ENCODE data around the gene NLE1.
A peak's percentile ranks its signal among the peaks of the same experiment; 100 is the strongest.
"Not testable (repeated sequence)": the region's sequence is repeated elsewhere in the genome, so short reads cannot be mapped to it uniquely, and the experiment has no call there.

Gene NLE1

DNA sequence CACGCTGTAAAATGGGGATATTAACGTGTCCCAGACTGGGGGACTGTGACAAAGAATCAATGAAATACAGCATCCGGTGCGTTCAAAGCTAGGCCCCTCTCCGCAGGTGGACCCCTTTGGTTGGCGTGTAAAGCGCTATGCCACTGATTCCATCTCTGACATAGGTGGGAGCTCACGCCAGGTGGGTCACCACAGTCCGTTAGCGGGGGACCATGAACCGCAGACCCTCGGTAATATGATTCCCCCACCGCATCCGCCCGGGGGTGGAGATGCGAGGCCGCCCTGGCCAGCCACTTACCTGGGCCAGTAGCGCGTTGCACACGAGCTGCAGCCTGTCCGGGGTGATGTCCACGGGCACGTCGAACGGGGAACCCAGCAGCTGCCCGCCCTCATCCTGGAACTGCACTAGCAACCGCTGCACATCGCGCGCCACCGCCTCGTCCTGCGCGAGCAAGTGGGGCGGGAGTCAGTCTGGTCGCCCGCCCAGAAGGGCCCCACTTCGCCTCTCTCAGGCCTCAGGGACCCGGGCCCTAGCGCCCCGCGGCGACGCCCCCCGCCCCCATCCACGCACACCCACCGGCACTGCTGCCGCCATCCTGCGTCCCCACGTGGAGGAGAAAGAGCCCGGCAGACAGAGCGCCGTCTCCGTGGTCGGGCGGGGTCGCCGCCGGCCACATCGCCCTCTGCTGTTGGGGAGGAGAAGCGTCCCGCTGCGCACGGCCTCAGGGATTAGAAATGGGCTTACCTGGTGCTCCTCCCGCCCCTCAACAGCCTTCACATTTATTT is at the start of gene NLE1:
TSS of gene NLE1 (minus strand) at position 623 of the 786 bp plus-strand sequence. CDS start at position 595, 28 bp downstream.
- peak; percentile 80 to 84 (median 82) for DNase-seq

GRCh38 chr17:35191001-35191695 is 49.0 kb upstream of the NLE1 start:
- DNase-seq = no peak

DNA sequence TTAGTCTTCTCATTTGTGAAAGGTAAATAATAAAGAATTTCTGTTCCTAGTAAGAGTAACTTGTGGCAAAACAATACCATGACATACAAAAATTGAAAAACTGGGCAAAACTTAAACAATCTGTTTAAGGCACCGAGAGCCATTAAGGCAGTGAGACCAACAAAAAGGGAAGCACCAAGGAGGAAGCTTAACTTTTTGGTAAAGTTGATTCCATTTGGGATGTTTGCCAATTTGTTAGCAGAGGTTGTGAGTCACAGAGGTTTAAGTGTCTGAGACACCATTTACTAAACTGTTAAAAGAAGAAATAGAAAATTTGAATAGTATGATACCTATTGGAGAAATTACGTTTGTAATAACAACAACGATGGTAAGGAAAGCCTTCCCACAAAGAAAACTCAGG is 47.2 kb upstream of the NLE1 start:
- no peak for DNase-seq

DNA sequence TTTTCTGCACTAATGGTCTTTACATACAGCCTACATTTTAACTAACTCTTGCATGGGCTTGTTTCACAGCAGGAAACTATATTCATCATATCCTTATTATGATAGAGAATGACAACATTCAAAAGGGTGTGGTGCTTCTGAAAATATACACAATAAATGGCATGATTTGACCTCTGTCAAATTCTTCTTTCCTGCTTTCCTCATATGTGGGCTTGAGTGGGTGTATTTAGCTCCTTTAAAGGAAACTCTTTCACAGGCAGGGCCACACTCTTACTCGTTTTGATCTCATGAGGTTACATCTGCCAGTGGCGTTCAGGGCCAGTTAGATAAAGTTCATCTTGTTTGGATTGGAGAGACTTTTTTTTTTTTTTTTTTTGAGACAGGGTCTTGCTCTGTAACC is 46.0 kb upstream of the NLE1 start:
- no peak for DNase-seq

DNA sequence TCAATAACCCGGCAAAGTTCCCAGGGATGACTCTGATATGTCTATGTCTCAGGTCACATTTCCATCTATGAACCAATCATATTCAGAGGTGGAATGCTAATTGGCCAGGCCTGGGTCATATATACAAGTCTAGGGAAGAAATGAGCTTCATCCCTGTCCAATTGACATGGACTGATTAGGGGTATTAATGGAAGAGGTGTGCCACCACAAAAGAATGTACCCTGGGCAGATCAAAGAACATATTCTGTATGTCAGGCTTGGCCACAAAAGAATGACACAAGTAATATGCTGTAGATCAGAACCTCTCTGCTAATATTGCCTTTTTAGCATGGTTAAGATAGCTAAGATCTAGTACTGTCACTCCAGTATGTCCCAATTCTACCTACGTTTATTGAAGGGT is 45.4 kb upstream of the NLE1 start:
- no peak for DNase-seq

DNA sequence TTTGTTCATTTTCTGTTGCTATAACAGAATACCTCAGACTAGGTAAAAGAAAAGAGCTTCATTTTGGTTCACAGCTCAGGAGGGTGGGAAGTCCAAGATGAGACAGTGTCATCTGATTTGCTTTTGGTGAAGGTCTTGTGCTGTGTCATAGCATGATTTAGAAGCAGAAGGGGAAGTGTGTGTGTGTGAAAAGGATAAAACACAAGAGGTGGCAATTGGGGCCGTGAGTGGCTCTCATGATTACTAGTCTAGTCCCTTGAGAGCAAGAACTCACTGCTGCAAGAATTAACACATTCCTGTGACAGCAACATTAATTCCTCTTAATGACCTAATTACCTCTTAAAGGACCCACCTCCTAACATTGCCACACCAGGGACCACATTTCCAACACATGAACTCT is 43.7 kb upstream of the NLE1 start:
- DNase-seq = no peak

DNA sequence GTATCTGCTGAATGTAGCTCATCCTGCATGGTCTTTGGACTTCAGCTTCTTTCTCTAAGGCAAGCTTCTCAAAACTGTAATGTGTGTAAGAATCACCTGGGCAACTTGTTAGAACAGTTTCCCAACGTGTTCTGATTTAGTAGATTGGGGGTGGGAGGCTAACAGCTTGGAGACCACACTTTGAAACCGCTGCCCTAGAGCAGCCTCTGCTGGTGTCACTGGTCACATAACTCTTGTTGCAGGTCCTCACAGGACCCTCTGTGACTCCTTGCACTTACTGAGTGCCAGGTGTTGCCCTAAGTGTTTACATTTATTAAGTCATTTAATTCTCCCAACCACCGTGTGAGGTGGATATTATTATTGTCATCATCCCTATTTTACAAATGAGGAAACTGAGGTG is 42.2 kb upstream of the NLE1 start:
- DNase-seq = no peak

- DNase-seq = no peak
Observed at GRCh38 chr17:35183332-35183731, 41.2 kb upstream of the NLE1 start.

DNA sequence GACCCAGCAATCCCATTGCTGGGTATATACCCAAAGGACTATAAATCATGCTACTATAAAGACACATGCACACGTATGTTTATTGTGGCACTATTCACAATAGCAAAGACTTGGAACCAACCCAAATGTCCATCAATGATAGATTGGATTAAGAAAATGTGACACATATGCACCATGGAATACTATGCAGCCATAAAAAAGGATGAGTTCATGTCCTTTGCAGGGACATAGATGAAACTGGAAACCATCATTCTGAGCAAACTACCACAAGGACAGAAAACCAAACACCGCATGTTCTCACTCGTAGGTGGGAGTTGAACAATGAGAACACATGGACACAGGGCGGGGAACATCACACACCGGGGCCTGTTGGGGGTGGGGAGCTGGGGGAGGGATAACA is 37.3 kb upstream of the NLE1 start:
- not testable (repeated sequence) for DNase-seq

- no peak for DNase-seq
Observed at GRCh38 chr17:35176897-35177296, 34.8 kb upstream of the NLE1 start.

GRCh38 chr17:35175638-35176415 is 33.7 kb upstream of the NLE1 start:
- no peak for DNase-seq

DNA sequence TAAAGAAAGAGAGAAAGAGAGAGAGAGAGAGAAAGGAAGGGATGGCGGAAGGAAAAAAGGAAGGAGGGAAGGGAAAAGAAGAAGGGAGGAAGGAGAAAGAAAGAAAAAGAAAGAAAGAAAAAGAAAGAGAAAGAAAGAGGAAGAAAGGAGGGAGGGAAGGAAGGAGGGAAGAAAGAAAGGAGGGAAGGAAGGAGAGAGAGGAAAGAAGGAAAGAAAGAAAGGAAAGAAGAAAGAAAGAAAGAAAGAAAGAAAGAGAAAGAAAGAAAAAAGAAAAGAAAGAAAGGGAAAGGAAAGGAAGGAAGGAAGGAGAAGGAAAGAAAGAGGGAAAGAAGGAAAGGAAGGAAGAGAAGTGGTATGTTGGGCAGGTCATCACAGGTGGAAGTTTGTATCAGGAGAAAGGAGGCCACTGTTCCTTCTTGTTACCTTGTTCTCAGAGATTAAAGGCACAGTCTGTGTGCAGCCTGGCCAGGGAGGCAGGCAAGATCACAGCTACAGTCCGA is 32.8 kb upstream of the NLE1 start:
- DNase-seq = no peak

DNA sequence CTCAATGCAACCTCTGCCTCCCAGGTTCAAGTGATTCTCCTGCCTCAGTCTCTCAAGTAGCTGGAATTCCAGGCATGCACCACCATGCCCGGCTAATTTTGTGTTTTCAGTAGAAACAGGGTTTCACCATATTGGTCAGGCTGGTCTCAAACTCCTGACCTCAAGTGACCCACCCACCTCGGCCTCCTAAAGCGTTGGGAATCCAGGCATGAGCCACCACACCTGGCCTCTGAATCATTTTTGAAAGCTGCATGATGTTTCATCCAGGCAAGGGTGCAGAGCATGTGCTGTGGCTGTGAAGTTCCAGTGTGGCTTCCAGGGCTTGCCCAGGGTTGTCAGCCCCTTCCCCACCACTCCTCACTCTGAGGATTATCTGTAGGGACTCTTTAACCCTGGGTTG is 30.2 kb upstream of the NLE1 start:
- DNase-seq = not testable (repeated sequence)

GRCh38 chr17:35171834-35172233 is 29.7 kb upstream of the NLE1 start:
- no peak for DNase-seq

DNA sequence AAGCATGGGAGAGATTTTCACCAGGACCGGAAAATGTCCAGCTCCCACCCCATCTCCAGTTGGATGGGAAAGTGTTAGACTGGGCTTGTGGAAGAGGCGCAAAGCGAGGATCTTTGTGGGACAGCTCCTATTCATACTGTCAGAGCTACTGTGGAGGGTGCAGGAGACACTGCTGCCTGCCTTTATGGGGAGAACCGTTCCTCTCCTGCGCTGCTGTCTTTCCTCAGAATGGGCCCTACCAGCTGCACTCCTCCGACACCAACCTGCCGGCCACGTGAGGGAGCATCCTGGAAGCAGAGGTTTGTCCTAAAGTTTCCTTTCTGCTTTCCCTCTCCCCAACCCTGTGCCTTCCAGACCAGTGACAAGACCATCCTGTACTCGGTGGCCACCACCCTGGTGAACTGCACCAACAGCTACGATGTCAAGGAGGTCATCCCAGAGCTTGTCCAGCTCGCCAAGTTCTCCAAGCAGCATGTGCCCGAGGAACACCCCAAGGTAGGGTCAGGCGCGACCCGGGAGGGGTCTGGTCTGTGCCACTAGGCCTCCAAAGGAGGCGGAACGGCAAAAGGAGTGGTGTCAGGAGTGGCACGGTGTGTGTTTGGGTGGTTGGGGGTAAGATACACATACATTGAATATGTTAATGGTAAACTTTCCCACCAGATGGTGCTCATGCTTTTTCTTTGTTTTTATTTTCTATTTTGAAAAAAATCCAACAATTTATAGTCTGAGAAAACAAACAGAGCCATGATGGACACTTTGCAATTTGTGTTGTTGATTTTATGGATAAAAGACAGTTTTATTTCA is 29.1 kb upstream of the NLE1 start:
- peak in 2 of 4 experiments; percentile 8 to 10 for DNase-seq

- no peak for DNase-seq
Observed at GRCh38 chr17:35169835-35170363, 27.8 kb upstream of the NLE1 start.

- DNase-seq = no peak
Observed at GRCh38 chr17:35167666-35168065, 25.6 kb upstream of the NLE1 start.

DNA sequence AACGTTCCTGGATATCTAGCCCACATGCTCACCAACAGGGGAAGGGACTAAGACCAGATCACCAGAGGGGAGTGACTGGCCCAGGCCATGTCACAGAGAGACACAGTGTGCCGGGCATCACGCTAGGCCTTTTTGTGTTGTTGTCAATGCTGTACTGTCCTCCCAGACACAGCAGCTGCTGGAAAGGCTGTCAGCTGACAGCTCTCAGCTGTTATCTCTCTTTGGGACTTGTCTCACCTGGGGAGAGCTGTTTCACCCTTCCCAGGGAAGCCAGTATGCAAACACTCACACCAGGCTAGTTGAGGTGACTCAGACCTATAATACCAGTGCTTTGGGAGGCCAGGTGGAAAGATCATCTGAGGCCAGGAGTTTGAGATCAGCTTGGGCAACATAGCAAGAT is 24.9 kb upstream of the NLE1 start:
- no peak for DNase-seq

- DNase-seq = no peak
Observed at GRCh38 chr17:35166526-35166925, 24.4 kb upstream of the NLE1 start.

DNA sequence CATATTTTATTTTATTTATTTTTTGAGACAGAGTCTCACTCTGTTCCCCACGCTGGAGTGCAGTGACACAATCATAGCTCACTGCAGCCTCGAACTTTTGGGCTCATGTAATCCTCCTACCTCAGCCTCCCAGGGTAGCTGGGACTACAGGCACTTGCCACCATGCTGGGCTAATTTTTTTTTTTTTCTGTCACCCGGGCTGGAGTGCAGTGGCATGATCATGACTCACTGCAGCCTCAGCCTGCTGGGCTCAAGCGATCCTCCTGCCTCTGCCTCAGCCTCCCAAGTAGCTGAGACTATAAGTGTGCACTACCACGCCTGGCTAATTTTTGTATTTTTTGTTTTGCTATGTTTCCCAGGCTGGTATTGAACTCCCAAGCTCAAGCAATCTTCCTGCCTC is 22.6 kb upstream of the NLE1 start:
- DNase-seq = no peak

DNA sequence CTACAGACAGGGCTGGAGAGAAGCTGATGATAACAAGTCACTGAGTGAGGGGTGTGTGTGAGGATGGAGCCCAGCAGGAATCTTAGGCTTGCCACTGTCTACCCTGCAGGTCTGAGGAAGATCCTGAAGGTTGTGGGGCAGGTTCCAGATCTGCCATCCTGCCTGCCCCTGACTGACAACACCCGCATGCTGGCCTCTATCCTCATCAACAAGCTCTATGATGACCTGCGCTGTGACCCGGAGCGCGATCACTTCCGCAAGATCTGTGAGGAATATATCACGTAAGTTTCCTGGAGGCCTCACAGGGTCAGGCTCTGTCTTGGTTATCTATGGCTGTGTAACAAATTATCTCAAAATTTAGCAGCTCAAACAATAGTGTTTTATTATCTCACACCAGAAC is 21.8 kb upstream of the NLE1 start:
- no peak for DNase-seq

DNA sequence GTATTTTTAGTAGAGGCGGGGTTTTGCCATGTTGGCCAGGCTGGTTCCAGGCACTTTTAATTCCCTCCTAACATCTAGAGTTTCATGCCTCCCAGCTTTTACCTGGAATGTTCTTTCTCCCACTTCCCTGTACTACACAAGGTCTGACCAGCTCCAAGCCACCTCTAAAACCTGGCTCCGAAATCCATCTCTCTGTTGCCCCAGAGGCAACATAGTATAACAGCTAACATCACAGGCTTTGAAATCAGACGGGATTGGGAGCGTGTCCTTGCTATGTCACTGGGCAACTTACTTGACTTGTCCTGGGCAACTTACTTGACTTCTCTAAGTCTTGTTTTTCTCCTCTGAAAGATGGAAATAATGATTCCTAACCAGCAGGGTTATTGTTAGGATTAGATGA is 20.7 kb upstream of the NLE1 start:
- DNase-seq = no peak
